ENCODE results near the gene PCNX2. TPM values are rescaled to one million over a fixed set of nuclear protein-coding genes. Genes with fewer than 3 reads are reported as not detected.

Gene PCNX2
- total and polyA plus RNA-seq, 2 experiments from 2014 or later = 42.9 to 88.3 TPM

- Histone ChIP-seq H4K20me1 (replicated peaks; ENCODE audit: insufficient read depth) (no peaks in the 10 kb centered on the region), H3K27ac (ENCODE audit: low read depth) (no peak overlapping the region), H3F3A (replicated peaks; ENCODE audit: low read depth) (no peaks in the 10 kb centered on the region), H3K79me2 (replicated peaks; ENCODE audit: insufficient read depth) (no peaks in the 10 kb centered on the region), H3K9me2 (ENCODE audit: insufficient read depth) (no peaks in the 10 kb centered on the region), H2AFZ (no peak overlapping the region), H3K4me1 (ENCODE audit: insufficient read depth) (no peaks in the 10 kb centered on the region), H3K36me3 (ENCODE audit: insufficient read depth) (peaks cover 21% of the 10 kb centered on the region), H3K4me3 (no peak overlapping the region), H3K4me2 (no peak overlapping the region), H3K27me3 (ENCODE audit: insufficient read depth) (no peaks in the 10 kb centered on the region)
- ATAC-seq (no peak), DNase-seq (ENCODE audit: low spot score) (no peak)
- Mint-ChIP-seq H3K27me3 (ENCODE audit: insufficient read depth, low read depth, poor library complexity) (peaks cover 5% of the 10 kb centered on the region), H3K4me3 (no peak overlapping the region), H3K4me1 (no peaks in the 10 kb centered on the region), H3K36me3 (ENCODE audit: low read depth) (peaks cover 38% of the 10 kb centered on the region), H3K9me3 (no peaks in the 10 kb centered on the region), H3K27ac (no peak overlapping the region)
- TF ChIP-seq EZH2phosphoT487 (IDR thresholded peaks at IDR 0.05; ENCODE audit: unreplicated experiment) (no peak), REST (IDR thresholded peaks at IDR 0.05; ENCODE audit: unreplicated experiment) (no peak), ZNF462 (CRISPR knock-in tag; IDR thresholded peaks at IDR 0.05) (no peak), EZH2 (IDR thresholded peaks at IDR 0.05; ENCODE audit: low read depth, unreplicated experiment) (no peak), STAT1 (IDR thresholded peaks at IDR 0.05; ENCODE audit: unreplicated experiment) (no peak), ZNF331 (CRISPR knock-in tag; IDR thresholded peaks at IDR 0.05; ENCODE audit: low read depth) (no peak), ETS1 (IDR thresholded peaks at IDR 0.05) (no peak), CREB1 (CRISPR knock-in tag; IDR thresholded peaks at IDR 0.05; ENCODE audit: low read depth) (no peak), CTCF (conservative IDR thresholded peaks at IDR 0.05; ENCODE audit: low read depth in 2 of 2) (no peak), ZNF114 (CRISPR knock-in tag; IDR thresholded peaks at IDR 0.05) (no peak), POLR2AphosphoS5 (IDR thresholded peaks at IDR 0.05; ENCODE audit: low read depth) (no peak), NANOG (IDR thresholded peaks at IDR 0.05; ENCODE audit: borderline replicate concordance) (no peak), JUNB (IDR thresholded peaks at IDR 0.05; ENCODE audit: unreplicated experiment) (no peak)
Observed at GRCh38 chr1:233012021-233012420, 283.5 kb downstream of the PCNX2 start.
